Caco-2 (cell line): ENCODE data around the gene SPECC1. TPM values are rescaled to one million over a fixed set of nuclear protein-coding genes. Genes with fewer than 3 reads are reported as not detected.
A peak's percentile ranks its signal among the peaks of the same experiment; 100 is the strongest.
"Not testable (repeated sequence)": the region's sequence is repeated elsewhere in the genome, so short reads cannot be mapped to it uniquely, and the experiment has no call there.

Experiments used
- BruUV-seq: library from RNA; stranded (reverse); fragments of 400-500 nt; replicated peaks from 2 replicates; lab custom pipeline; 2021; lab: Mats Ljungman, UMichigan
- CTCF ChIA-PET: fragments of 300-600 bp; sonication (Branson Sonifier 250); formaldehyde crosslinking; loops from one replicate; lab custom pipeline; 2022; ENCODE audit warnings: antibody characterized with exemption; lab: Charles Lee
- POLR2A ChIA-PET: fragments of 300-600 bp; sonication (Branson Sonifier 250); formaldehyde crosslinking; loops from one replicate; lab custom pipeline; 2022; ENCODE audit warnings: antibody characterized with exemption; lab: Charles Lee
- DNase-seq, 2 experiments: peaks; one replicate each; pipeline versions ENCODE4 v3.0.0 to v3.0.0-alpha.2; 2020 to 2022
- H3K27me3 ChIP-seq: replicated peaks from 2 replicates; pipeline ENCODE4 v1.6.0; 2011; ENCODE audit warnings: low read length; ENCODE audit not compliant: control insufficient read depth, insufficient read depth
- H3K36me3 ChIP-seq: 2 replicates; pipeline ENCODE4 v1.5.1; 2011; ENCODE audit warnings: low read length; ENCODE audit not compliant: control insufficient read depth, insufficient read depth
- H3K4me1 ChIP-seq: fragments of 250-450 bp; sonication (Bioruptor Pico); 2 replicates; pipeline ENCODE4 v1.5.1; 2020; ENCODE audit warnings: mild to moderate bottlenecking
- H3K4me3 ChIP-seq: 2 replicates; pipeline ENCODE4 v1.5.1; 2011; ENCODE audit warnings: low read depth, mild to moderate bottlenecking, control low read depth, low read length
- H3K9me3 ChIP-seq: fragments of 250-450 bp; sonication (Bioruptor Pico); 2 replicates; pipeline ENCODE4 v1.5.1; 2020; ENCODE audit warnings: mild to moderate bottlenecking, moderate library complexity
- H3K27ac Mint-ChIP-seq: one replicate; pipeline ENCODE4 v1.8.0; 2022; ENCODE audit warnings: mixed read lengths; ENCODE audit not compliant: unreplicated experiment
- H3K27me3 Mint-ChIP-seq: one replicate; pipeline ENCODE4 v1.8.0; 2022; ENCODE audit warnings: mixed read lengths; ENCODE audit not compliant: insufficient read depth, unreplicated experiment
- H3K36me3 Mint-ChIP-seq: one replicate; pipeline ENCODE4 v1.8.0; 2022; ENCODE audit warnings: mild to moderate bottlenecking, mixed read lengths; ENCODE audit not compliant: insufficient read depth, unreplicated experiment
- H3K4me1 Mint-ChIP-seq: one replicate; pipeline ENCODE4 v1.8.0; 2022; ENCODE audit warnings: low read depth, mixed read lengths; ENCODE audit not compliant: unreplicated experiment
- H3K4me3 Mint-ChIP-seq: one replicate; pipeline ENCODE4 v1.8.0; 2022; ENCODE audit warnings: mild to moderate bottlenecking, moderate library complexity, mixed read lengths; ENCODE audit not compliant: unreplicated experiment
- H3K9me3 Mint-ChIP-seq: one replicate; pipeline ENCODE4 v1.8.0; 2022; ENCODE audit warnings: mixed read lengths; ENCODE audit not compliant: unreplicated experiment
- intact Hi-C: fragments of 100-400 bp; cut with micrococcal nuclease; formaldehyde crosslinking; loops from one replicate; pipeline ENCODE4 v1.10.0; 2022; ENCODE audit not compliant: unreplicated experiment
- total RNA-seq: library from RNA; stranded (reverse); gene quantifications from 2 replicates; pipeline ENCODE4 v1.2.3, GENCODE V29; 2022
- TF ChIP-seq, protein P1 (sequence below), 2 experiments: fragments of 200-600 bp in 1 of 2; IDR thresholded peaks; 1 replicate in 1 of 2; 2 replicates in 1 of 2; pipeline versions ENCODE4 v1.5.1 to v1.8.0; 2011 to 2022; ENCODE audit warnings: antibody characterized with exemption in 1 of 2, control low read depth in 1 of 2, inconsistent platforms in 1 of 2, low read depth in 1 of 2, low read length in 1 of 2, mild to moderate bottlenecking in 1 of 2, moderate library complexity in 1 of 2; ENCODE audit not compliant: insufficient read depth in 1 of 2, severe bottlenecking in 1 of 2, unreplicated experiment in 1 of 2

The SPECC1 gene
- total RNA-seq, 1 experiment from 2014 or later = 123 TPM

DNA sequence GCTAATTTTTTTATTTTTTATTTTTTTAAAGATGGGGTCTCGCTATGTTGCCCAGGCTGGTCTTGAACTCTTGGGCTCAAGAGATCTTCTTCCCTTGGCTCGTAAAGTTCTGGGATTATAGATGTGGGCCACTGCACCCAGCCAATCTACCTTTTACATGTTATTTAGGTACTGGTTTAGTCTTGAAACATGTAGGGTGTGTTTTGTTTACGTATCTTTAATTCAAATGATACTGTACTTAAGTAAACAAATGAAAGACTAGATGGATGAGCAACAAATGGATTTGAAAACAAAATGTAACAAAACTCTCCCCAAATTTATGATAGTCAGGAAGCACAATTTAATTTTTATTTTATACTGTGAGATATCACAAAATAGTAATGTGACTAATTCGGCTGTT is 250.5 kb downstream of the SPECC1 start:
- no peaks in the 10 kb centered on the region for H3K9me3 Mint-ChIP-seq
- no peaks in the 10 kb centered on the region for H3K27me3 ChIP-seq
- H3K27ac Mint-ChIP-seq = no peak overlapping the region
- CTCF ChIA-PET = no interaction called here
- no TSS peak for BruUV-seq
- intact Hi-C loops = loop anchor here (1.0 kb wide), 1 partner anchor 138 kb away; no protein-coding TSS in a partner anchor
- H3K27me3 Mint-ChIP-seq = no peaks in the 10 kb centered on the region
- H3K9me3 ChIP-seq = no peaks in the 10 kb centered on the region
- H3K4me1 Mint-ChIP-seq = no peaks in the 10 kb centered on the region
- H3K36me3 ChIP-seq = no peaks in the 10 kb centered on the region
- peaks cover 50% of the 10 kb centered on the region for H3K36me3 Mint-ChIP-seq
- DNase-seq = no peak
- no peak overlapping the region for H3K4me3 ChIP-seq
- TF ChIP-seq, protein P1, sequence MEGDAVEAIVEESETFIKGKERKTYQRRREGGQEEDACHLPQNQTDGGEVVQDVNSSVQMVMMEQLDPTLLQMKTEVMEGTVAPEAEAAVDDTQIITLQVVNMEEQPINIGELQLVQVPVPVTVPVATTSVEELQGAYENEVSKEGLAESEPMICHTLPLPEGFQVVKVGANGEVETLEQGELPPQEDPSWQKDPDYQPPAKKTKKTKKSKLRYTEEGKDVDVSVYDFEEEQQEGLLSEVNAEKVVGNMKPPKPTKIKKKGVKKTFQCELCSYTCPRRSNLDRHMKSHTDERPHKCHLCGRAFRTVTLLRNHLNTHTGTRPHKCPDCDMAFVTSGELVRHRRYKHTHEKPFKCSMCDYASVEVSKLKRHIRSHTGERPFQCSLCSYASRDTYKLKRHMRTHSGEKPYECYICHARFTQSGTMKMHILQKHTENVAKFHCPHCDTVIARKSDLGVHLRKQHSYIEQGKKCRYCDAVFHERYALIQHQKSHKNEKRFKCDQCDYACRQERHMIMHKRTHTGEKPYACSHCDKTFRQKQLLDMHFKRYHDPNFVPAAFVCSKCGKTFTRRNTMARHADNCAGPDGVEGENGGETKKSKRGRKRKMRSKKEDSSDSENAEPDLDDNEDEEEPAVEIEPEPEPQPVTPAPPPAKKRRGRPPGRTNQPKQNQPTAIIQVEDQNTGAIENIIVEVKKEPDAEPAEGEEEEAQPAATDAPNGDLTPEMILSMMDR (IDR thresholded peaks at IDR 0.05; ENCODE audit: insufficient read depth in 1 of 2, low read depth in 1 of 2, low read length in 1 of 2, severe bottlenecking in 1 of 2, unreplicated experiment in 1 of 2) = no peak
- H3K4me3 Mint-ChIP-seq = no peak overlapping the region
- POLR2A ChIA-PET = no interaction called here
- H3K4me1 ChIP-seq = no peaks in the 10 kb centered on the region

DNA sequence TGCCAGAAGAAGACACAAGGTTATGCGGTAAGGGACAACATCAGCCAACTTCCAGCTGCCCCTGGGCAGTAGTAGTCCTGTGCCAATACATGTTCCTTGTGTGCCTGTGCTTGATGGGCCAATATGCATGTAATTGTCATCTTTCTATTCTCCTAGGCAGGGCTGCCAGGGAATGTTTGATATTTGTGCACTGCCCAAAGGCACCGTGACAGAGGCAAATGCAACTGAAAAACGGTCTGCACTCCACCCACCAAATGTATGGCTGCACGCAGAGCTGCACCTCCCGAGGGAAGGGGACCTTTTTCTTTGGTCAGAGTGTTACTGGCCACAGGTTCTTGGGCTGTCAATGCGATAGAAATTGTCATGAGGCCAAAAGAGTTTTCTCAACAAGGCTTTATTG is 251.1 kb downstream of the SPECC1 start:
- CTCF ChIA-PET = interaction anchor here (0.6 kb wide), 1 partner anchor 61 kb away, joined by 3 read pairs; no protein-coding TSS in a partner anchor
- Histone ChIP-seq H3K9me3 (no peaks in the 10 kb centered on the region), H3K4me1 (no peaks in the 10 kb centered on the region), H3K27me3 (no peaks in the 10 kb centered on the region), H3K4me3 (no peak overlapping the region), H3K36me3 (no peaks in the 10 kb centered on the region)
- Mint-ChIP-seq H3K4me1 (no peaks in the 10 kb centered on the region), H3K9me3 (no peaks in the 10 kb centered on the region), H3K4me3 (no peak overlapping the region), H3K36me3 (peaks cover 49% of the 10 kb centered on the region), H3K27ac (peak overlapping the region; percentile 31), H3K27me3 (no peaks in the 10 kb centered on the region)
- DNase-seq = no peak
- intact Hi-C loops = loop anchor here (1.0 kb wide), 1 partner anchor 139 kb away; no protein-coding TSS in a partner anchor
- BruUV-seq = no TSS peak
- POLR2A ChIA-PET = no interaction called here
- TF ChIP-seq, protein P1 (IDR thresholded peaks at IDR 0.05; ENCODE audit: insufficient read depth in 1 of 2, low read depth in 1 of 2, low read length in 1 of 2, severe bottlenecking in 1 of 2, unreplicated experiment in 1 of 2) = no peak

DNA sequence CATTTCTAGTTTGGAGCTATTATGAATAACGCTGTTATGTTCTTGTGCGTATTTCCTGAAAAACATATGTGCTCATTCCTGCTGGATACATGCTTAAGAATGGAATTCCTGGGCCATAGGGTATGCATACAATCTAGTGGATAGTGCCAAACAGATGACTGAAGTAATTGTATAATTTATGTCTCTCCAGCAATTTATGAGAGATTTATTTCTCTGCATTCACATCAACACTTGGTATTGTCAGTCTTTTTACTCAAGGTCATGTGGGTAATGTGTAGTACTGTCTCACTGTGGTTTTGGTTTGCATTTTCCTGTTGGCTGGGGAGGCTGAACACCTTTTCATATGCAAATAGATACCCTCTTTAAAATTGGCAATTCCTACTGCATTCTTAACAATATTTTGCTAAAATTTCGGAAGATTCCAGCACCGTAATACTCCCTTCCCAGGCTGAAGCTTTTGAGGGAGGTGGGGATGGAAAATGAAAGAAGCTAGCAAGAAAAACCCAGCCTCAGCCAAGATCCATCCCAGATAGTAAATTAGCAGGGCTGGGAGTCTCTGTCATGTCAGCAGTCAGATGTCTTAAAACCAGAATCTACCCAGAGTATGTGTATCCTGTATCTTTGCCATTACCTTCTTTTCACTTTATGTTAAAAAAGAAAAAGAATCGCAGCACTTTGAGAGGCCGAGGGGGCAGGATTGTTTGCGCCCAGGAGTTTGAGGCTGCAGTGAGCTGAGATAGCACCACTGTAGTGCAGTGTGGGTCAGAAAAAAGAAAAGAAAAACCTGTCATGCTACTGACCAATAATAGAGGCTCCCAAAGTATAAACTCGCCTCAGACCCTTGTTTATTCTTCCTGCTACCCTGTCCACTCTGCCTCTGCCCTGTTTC is 253.3 kb downstream of the SPECC1 start:
- Histone ChIP-seq H3K27me3 (no peaks in the 10 kb centered on the region), H3K4me1 (no peaks in the 10 kb centered on the region), H3K9me3 (no peaks in the 10 kb centered on the region), H3K36me3 (no peaks in the 10 kb centered on the region), H3K4me3 (no peak overlapping the region)
- Mint-ChIP-seq H3K27me3 (no peaks in the 10 kb centered on the region), H3K9me3 (no peaks in the 10 kb centered on the region), H3K4me3 (no peak overlapping the region), H3K27ac (no peak overlapping the region), H3K4me1 (no peaks in the 10 kb centered on the region), H3K36me3 (peaks cover 45% of the 10 kb centered on the region)
- BruUV-seq = no TSS peak
- POLR2A ChIA-PET = no interaction called here
- DNase-seq = no peak
- TF ChIP-seq, protein P1 (IDR thresholded peaks at IDR 0.05; ENCODE audit: insufficient read depth in 1 of 2, low read depth in 1 of 2, low read length in 1 of 2, severe bottlenecking in 1 of 2, unreplicated experiment in 1 of 2) = no peak
- CTCF ChIA-PET = no interaction called here
- intact Hi-C loops = no loop called here

DNA sequence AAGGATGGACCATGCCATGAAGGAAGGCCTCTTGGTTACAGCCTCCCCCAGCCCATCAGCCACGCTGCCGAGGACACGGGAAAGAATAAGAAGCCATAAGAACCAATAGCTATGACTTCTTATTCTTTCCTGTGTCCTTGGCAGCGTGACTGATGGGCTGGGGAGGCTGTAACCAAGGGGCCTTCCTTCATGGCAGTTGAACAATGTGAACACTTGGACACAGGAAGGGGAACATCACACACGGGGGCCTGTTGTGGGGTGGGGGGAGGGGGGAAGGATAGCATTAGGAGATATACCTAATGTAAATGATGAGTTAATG is 253.9 kb downstream of the SPECC1 start:
- not testable (repeated sequence) for BruUV-seq, H3K27ac Mint-ChIP-seq

More for the DNA sequence above, 253.9 kb downstream of the SPECC1 start:
- H3K9me3 Mint-ChIP-seq, H3K4me3 ChIP-seq, H3K36me3 ChIP-seq, DNase-seq, H3K9me3 ChIP-seq, H3K4me3 Mint-ChIP-seq, H3K4me1 ChIP-seq, H3K27me3 Mint-ChIP-seq, CTCF ChIA-PET, intact Hi-C loops, H3K4me1 Mint-ChIP-seq, H3K27me3 ChIP-seq, POLR2A ChIA-PET: not testable (repeated sequence)
- peaks cover 39% of the 10 kb centered on the region for H3K36me3 Mint-ChIP-seq
